HG02852 (cell line): Measurements from ENCODE around the gene NACA2.
"Not testable (repeated sequence)": the region's sequence is repeated elsewhere in the genome, so short reads cannot be mapped to it uniquely, and the experiment has no call there.

Experiments used
- ATAC-seq: cut with Tn5 transposase; IDR thresholded peaks from one replicate; pipeline ENCODE4 v1.9.1; 2021; ENCODE audit warnings: mild to moderate bottlenecking, moderate library complexity; ENCODE audit not compliant: unreplicated experiment

Gene NACA2

DNA sequence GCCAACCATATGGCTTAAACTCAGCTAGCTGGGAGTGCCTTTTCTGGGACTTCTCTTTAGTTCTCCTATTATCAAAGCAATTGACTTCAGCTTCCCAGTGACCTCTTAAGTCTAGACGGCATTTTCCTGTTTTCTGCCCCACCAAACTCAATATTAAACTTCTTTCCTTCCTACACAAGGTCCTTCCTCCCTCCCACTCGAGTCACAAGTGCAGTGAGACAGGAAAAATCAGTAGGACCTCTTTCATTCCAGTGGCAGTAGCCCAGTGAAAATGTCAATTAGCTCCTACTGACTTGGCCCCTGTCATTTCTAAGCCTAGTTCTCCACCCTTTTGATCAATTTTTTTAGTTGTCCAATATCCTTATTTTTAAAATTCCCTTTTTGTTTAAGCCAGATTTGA, 9.6 kb upstream of the NACA2 start:
- ATAC-seq, result no peak

DNA sequence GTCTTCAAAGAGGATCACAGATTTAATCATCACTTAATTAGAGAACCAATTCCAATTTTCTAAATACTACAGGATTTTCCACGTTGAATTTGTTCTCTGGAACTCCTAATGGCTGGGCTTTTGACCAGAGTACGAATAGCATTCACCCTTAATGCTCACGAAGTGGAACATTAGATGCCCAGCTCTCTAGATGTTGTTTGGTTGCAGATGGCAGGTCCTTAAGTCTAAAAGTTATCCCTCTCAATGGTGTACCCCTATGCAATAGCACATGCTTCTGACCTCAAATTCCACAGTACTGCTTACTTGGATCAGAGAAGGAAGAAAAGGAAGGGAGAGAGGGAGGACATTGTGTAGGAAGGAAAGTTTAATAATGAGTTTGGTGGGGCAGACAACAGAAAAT, 8.6 kb upstream of the NACA2 start:
- ATAC-seq, result no peak

DNA sequence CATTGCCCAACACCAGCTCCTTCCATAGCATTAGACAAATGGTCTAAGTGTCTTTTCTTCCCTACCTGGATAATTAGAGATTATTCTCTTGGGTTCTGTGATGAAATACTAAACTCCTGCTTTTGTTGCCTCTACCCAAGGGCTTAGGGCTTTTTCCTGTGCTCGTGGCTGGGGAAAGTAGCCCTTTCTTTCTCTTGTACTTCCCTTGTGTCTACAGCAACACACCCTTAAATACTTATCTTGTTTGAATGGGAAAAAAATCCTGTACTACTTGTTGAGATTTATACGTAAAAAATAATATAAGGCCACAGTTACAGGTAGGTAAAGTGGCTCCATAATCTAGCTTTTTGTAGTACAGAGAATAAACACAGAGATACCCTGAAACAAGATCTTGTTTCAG, 7.0 kb upstream of the NACA2 start:
- no peak for ATAC-seq

DNA sequence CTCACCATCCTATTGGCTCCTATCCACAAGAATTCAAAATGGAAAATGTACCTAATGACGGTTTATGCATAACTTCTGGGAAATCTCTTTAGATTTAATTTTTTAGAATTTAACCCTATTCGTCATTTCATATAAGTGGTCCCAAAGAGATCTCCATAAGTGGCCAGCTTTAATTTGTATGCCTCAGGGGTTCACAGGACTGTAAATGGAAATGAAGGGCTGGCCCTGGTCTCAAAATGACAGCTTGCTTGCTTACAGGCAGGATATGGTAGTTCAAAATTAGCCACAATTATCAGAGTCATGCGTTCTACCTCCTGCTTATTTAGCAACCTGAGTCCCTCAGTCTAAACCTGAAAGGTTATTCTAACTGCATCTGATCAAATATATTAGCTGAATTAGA, 6.6 kb upstream of the NACA2 start:
- no peak for ATAC-seq

- no peak for ATAC-seq
Measured at GRCh38 chr17:61595418-61596186, 4.6 kb upstream of the NACA2 start.

GRCh38 chr17:61594294-61594825, 3.3 kb upstream of the NACA2 start:
- ATAC-seq, result no peak

- no peak for ATAC-seq
Measured at GRCh38 chr17:61593426-61593825, 2.4 kb upstream of the NACA2 start.

DNA sequence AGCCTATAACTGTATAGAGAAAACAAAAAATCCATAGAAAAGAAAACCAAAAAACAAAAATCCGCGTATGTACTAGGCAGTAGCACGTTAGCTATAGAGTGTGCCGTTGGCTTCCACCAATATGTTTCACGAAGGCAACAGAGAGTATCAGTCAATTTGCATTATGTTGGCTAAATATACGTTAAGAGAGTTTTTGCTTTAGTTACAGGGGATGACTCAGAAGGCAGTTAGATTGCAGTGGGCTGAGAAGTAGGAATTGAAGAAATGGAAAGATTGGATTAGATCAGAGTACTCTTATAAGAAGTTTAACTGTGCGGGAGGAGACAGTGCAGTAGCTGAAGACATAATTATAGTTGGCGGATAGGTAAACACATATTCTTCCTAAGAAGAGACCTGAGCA, 911 bp upstream of the NACA2 start:
- no peak for ATAC-seq

DNA sequence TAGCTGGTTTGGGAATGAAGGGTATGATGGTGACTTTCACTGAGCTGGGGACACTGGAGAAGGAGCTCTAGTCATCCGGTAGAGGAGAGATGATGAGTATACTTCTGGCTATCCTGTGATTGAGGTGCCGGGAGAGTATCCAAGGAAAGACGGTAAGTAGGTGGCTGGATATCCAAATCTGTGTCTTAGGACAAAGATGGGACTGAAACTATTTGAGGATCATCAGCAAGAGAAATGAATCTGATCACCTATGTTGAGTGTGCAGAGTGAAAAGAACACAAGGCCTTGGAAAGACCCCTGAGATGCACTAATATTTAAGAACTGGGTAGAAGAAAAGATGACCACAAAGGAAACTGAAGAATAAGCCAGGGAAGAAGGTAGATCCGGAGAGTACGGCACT, 1.0 kb downstream of the NACA2 start:
- no peak for ATAC-seq

- no peak for ATAC-seq
Measured at GRCh38 chr17:61587807-61588660, 3.0 kb downstream of the NACA2 start.

DNA sequence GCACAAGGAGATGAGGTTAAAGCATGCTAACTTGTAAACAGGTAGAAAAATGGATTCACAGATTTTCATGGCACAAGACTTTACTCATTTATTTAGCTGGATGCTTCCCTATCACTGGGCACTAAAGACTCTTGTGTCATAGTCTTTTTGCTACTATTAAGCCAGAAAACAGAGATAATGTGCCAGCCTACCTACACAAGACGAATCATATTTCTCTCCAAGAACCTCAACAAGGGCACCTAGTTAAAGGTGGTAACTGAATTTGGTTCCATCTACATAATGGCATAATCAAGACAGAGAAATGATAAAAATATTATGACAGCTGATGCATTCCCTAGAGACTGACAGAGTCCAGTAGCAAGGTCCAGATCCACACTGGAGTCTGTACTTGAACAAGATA, 3.8 kb downstream of the NACA2 start:
- no peak for ATAC-seq

GRCh38 chr17:61586622-61587021, 4.4 kb downstream of the NACA2 start:
- ATAC-seq, result not testable (repeated sequence)

GRCh38 chr17:61586031-61586566, 4.9 kb downstream of the NACA2 start:
- ATAC-seq, result no peak

GRCh38 chr17:61584866-61585265, 6.2 kb downstream of the NACA2 start:
- ATAC-seq, result no peak

DNA sequence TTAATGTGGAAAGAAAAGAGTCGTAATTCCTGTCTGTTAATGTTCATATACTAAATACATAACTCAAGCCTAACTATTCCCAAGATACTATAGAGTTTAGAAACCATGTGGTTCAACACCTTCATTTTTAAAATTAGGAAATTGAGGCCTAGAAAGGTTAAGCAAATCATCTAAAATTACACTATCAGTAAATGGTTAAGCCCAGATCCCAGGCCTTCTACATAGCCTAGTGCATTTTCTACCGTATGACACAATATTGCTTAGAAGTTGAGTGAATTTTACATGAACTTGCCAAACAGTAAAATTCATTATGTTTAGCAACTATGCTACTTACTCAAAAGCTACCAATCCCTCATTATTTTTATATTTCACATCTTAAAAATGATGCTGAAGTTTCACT, 6.8 kb downstream of the NACA2 start:
- no peak for ATAC-seq

DNA sequence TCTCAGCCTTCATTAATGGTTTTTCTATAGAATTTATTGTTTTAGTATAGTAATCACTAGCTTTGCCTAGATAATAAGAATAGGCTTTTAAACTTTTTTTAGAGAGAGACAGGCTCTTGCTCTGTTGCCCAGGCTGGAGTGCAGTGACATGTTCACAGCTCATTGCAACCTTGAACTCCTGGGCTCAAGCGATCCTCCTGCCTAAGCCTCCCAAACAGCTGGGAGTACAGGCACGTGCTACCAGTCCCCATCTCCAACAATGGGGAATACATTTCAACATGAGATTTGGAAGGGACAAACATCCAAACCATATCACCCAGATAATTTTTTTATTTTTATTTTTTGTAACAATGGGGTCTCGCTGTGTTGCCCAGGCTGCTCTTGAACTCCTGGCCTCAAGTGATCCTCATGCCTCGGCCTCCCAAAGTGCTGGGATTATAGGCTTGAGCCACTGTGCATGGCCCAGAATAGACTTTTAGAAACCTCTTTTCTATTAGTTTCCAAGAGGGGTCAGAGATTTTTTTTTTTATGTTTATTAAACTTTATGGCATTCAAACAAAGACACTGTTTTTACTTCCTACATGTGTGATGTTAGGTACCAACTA, 7.3 kb downstream of the NACA2 start:
- ATAC-seq, result no peak

GRCh38 chr17:61583242-61583641, 7.8 kb downstream of the NACA2 start:
- no peak for ATAC-seq

GRCh38 chr17:61582593-61582992, 8.4 kb downstream of the NACA2 start:
- no peak for ATAC-seq

- no peak for ATAC-seq
Measured at GRCh38 chr17:61581611-61582349, 9.2 kb downstream of the NACA2 start.

- ATAC-seq, result no peak
Measured at GRCh38 chr17:61580502-61580901, 10.5 kb downstream of the NACA2 start.

DNA sequence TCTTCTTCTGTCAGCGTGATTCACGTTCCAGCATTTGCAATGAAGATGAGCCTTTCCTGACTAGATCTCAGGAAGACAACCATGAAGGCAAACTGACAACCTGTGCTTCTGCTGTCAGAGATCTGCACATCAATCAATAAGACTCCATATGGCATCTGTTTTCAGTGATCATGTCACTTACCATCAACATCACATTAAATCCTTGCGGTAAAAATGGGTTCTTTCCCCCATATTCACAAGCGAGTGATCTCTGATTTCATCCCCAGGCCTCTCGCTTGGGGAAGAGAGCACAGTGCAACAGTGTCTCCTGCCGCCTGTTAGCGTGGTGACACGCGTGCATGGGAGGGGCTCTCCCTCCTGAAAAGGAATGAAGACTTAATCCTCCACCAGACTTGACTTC, 11.1 kb downstream of the NACA2 start:
- ATAC-seq, result no peak
